Liver (tissue), 9 donors: ENCODE results near the gene ST8SIA3. TPM values are rescaled to one million over a fixed set of nuclear protein-coding genes. Genes with fewer than 3 reads are reported as not detected.

Source experiments
- DNase-seq: peaks from one replicate; pipeline ENCODE4 v3.0.0-alpha.2; 2017; ENCODE audit warnings: low spot score
- H3K27ac ChIP-seq, 2 donors: one replicate each; pipeline ENCODE4 v1.7.0; 2013; ENCODE audit warnings: inconsistent platforms in 2 of 2, low read length in 2 of 2, control low read depth in 1 of 2, low read depth in 1 of 2, mild to moderate bottlenecking in 1 of 2
- H3K27me3 ChIP-seq, 4 donors: one replicate each; pipeline versions ENCODE4 v1.6.1 to v1.7.0; 2013; ENCODE audit warnings: low read length in 3 of 4, inconsistent platforms in 1 of 4, mild to moderate bottlenecking in 1 of 4, moderate library complexity in 1 of 4; ENCODE audit not compliant: control insufficient read depth in 4 of 4, insufficient read depth in 4 of 4
- H3K36me3 ChIP-seq, 4 donors: one replicate each; pipeline versions ENCODE4 v1.6.1 to v1.7.0; 2013; ENCODE audit warnings: low read length in 3 of 4, mild to moderate bottlenecking in 3 of 4, low read depth in 1 of 4, moderate library complexity in 1 of 4; ENCODE audit not compliant: control insufficient read depth in 4 of 4, insufficient read depth in 3 of 4
- H3K4me1 ChIP-seq, 4 donors: one replicate each; pipeline versions ENCODE4 v1.6.1 to v1.7.0; 2013; ENCODE audit warnings: low read length in 3 of 4, mild to moderate bottlenecking in 3 of 4, moderate library complexity in 1 of 4; ENCODE audit not compliant: control insufficient read depth in 4 of 4, insufficient read depth in 4 of 4
- H3K4me3 ChIP-seq, 3 donors: one replicate each; pipeline versions ENCODE4 v1.6.1 to v1.7.0; 2013; ENCODE audit warnings: low read length in 3 of 3, control low read depth in 1 of 3, low read depth in 1 of 3, mild to moderate bottlenecking in 1 of 3
- H3K9ac ChIP-seq, 2 donors: one replicate each; pipeline ENCODE4 v1.7.0; 2013; ENCODE audit warnings: low read length in 2 of 2, mild to moderate bottlenecking in 2 of 2, moderate library complexity in 2 of 2, control low read depth in 1 of 2, low read depth in 1 of 2
- H3K9me3 ChIP-seq, 4 donors: one replicate each; pipeline versions ENCODE4 v1.6.1 to v1.7.0; 2013; ENCODE audit warnings: low read length in 3 of 4; ENCODE audit not compliant: control insufficient read depth in 4 of 4
- EGR1 ChIP-seq, 2 donors: IDR thresholded peaks; 2 replicates each; pipeline ENCODE4 v1.6.1; 2016 to 2018; ENCODE audit warnings: antibody characterized with exemption in 2 of 2, low read depth in 2 of 2
- FOXA1 ChIP-seq: IDR thresholded peaks from 2 replicates; pipeline ENCODE4 v1.6.1; 2016; ENCODE audit warnings: antibody characterized with exemption
- FOXA2 ChIP-seq: IDR thresholded peaks from 2 replicates; pipeline ENCODE4 v1.6.1; 2016; ENCODE audit warnings: antibody characterized with exemption
- GABPA ChIP-seq, 2 donors: IDR thresholded peaks in 1 of 2; conservative IDR thresholded peaks in 1 of 2; 2 replicates each; pipeline ENCODE4 v1.6.1; 2016; ENCODE audit warnings: antibody characterized with exemption in 2 of 2, mild to moderate bottlenecking in 1 of 2, moderate library complexity in 1 of 2
- HNF4G ChIP-seq: IDR thresholded peaks from 2 replicates; pipeline ENCODE4 v1.6.1; 2016; ENCODE audit warnings: antibody characterized with exemption
- JUND ChIP-seq, 2 donors: IDR thresholded peaks; 2 replicates each; pipeline ENCODE4 v1.6.1; 2016; ENCODE audit warnings: antibody characterized with exemption in 2 of 2
- MAX ChIP-seq: IDR thresholded peaks from 2 replicates; pipeline ENCODE4 v1.6.1; 2016; ENCODE audit warnings: antibody characterized with exemption
- NR2F2 ChIP-seq: IDR thresholded peaks from 2 replicates; pipeline ENCODE4 v1.6.1; 2016; ENCODE audit warnings: antibody characterized with exemption
- RAD21 ChIP-seq, 2 donors: IDR thresholded peaks; 2 replicates each; pipeline ENCODE4 v1.6.1; 2016; ENCODE audit warnings: antibody characterized with exemption in 2 of 2, mild to moderate bottlenecking in 2 of 2
- REST ChIP-seq: IDR thresholded peaks from 2 replicates; pipeline ENCODE4 v1.6.1; 2016; ENCODE audit warnings: antibody characterized with exemption, mild to moderate bottlenecking
- RXRA ChIP-seq, 2 donors: IDR thresholded peaks; 2 replicates each; pipeline ENCODE4 v1.6.1; 2017 to 2018; ENCODE audit warnings: antibody characterized with exemption in 2 of 2, mild to moderate bottlenecking in 1 of 2
- SP1 ChIP-seq: IDR thresholded peaks from 2 replicates; pipeline ENCODE4 v1.6.1; 2018; ENCODE audit warnings: antibody characterized with exemption, mild to moderate bottlenecking
- YY1 ChIP-seq: IDR thresholded peaks from 2 replicates; pipeline ENCODE4 v1.6.1; 2016; ENCODE audit warnings: antibody characterized with exemption, mild to moderate bottlenecking
- ZBTB33 ChIP-seq: IDR thresholded peaks from 2 replicates; pipeline ENCODE4 v1.6.1; 2016; ENCODE audit warnings: antibody characterized with exemption
- WGBS: extraction: QIAGEN DNeasy Blood & Tissue Kit; methylation state at CpG from one replicate; pipeline ENCODE4 v1.1.7; 2013; 5-methylcytosine and 5-hydroxymethylcytosine counted together
- polyA plus RNA-seq, 2 donors: library from polyadenylated mRNA; stranded (reverse) in 1 of 2; unstranded in 1 of 2; fragments of 200-250 nt in 1 of 2; fragments of >200 nt in 1 of 2; fragmentation: Nextera tagmentation in 1 of 2; extraction: Ambion mirVana in 1 of 2; gene quantifications; one replicate each; pipeline versions ENCODE4 v1.2.1 to v1.2.3, GENCODE V29; 2013 to 2015
- total RNA-seq, 2 donors: library from RNA; depleted of rRNA; stranded (reverse); fragments of >200 nt; gene quantifications; one replicate each; pipeline ENCODE4 v1.2.3, GENCODE V29; 2014
- TF ChIP-seq, protein P1 (sequence below): IDR thresholded peaks from 2 replicates; pipeline ENCODE4 v1.6.1; 2016; ENCODE audit warnings: antibody characterized with exemption
- donor health status: healthy.
- donor health status: healthy.
- donor health status: healthy.
- donor health status: healthy.
- donor health status: healthy.

ST8SIA3 gene
- total and polyA plus RNA-seq, 4 donors, result under 0.01 to 3.0 (median 0.32) TPM

DNA sequence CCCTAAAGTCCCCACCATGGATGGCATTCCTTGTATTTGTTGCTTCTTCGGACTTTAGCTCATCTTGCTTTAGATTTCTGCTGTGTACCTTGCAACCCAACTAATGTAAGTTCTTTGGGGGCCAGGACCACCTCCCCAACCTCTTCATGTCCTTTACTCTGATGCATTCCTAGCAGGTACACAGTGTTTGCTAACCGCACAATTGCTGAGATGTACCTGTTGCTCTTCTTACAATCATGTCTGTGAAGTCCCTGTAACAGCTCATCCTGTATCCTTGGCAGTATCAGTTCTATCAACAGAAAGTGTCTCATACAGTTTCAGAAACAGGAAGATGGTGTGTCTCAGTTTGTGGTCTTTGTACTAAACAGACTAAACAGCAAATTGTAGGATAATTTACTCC is 24.1 kb downstream of the ST8SIA3 start:
- WGBS, result 74% methylated on average over 2 of the region's 2 CpGs
- TF ChIP-seq FOXA1, result no peak
- no peak for TF ChIP-seq NR2F2
- no peak for TF ChIP-seq HNF4G
- no peak for TF ChIP-seq RXRA (IDR thresholded peaks at IDR 0.05)
- no peak for TF ChIP-seq MAX
- no peak for TF ChIP-seq JUND (IDR thresholded peaks at IDR 0.05)
- no peak for TF ChIP-seq EGR1 (IDR thresholded peaks at IDR 0.05; ENCODE audit: low read depth in 2 of 2)
- H3K9ac ChIP-seq, result no peak overlapping the region
- DNase-seq, result no peak
- H3K4me3 ChIP-seq, result no peak overlapping the region
- no peaks in the 10 kb centered on the region for H3K27me3 ChIP-seq
- H3K27ac ChIP-seq, result no peak overlapping the region
- H3K36me3 ChIP-seq, result no peaks in the 10 kb centered on the region
- no peaks in the 10 kb centered on the region for H3K4me1 ChIP-seq
- H3K9me3 ChIP-seq, result no peaks in the 10 kb centered on the region

DNA sequence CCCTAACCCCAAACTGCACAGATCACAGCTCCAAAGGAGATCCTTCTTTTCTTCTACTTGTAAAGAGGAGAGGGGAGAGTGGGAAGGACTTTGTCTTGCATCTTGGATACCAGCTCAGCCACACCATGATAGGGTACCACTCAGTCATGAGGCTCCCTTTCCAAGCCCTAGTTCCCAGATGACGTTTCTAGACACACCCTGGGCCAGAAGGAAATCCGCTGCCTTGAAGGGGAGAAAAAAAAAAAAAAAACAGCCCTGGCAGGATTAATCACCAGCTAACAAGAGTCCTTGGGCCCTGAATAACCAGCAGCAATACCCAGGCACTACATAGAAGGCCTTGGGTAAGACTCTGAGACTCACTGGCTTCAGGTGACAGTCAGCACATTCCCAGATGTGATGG is 36.9 kb downstream of the ST8SIA3 start:
- H3K27ac ChIP-seq, result no peak overlapping the region
- TF ChIP-seq RAD21 (IDR thresholded peaks at IDR 0.05) (no peak), GABPA (IDR thresholded peaks at IDR 0.05 in 1 of 2, conservative IDR thresholded peaks at IDR 0.05 in 1 of 2) (no peak), RXRA (IDR thresholded peaks at IDR 0.05) (no peak), HNF4G (no peak), YY1 (no peak), FOXA2 (no peak), ZBTB33 (no peak), MAX (no peak), JUND (IDR thresholded peaks at IDR 0.05) (no peak), SP1 (no peak), REST (no peak)
- TF ChIP-seq, protein P1, sequence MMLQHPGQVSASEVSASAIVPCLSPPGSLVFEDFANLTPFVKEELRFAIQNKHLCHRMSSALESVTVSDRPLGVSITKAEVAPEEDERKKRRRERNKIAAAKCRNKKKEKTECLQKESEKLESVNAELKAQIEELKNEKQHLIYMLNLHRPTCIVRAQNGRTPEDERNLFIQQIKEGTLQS, result no peak
- no peak for DNase-seq
- peaks cover 0 to 6% (median 0%) of the 10 kb centered on the region in 4 donors for H3K4me1 ChIP-seq
- H3K9ac ChIP-seq, result no peak overlapping the region
- H3K36me3 ChIP-seq, result no peaks in the 10 kb centered on the region
- no peaks in the 10 kb centered on the region for H3K27me3 ChIP-seq
- 84% methylated on average over 2 of the region's 2 CpGs for WGBS
- no peak overlapping the region for H3K4me3 ChIP-seq
- H3K9me3 ChIP-seq, result no peaks in the 10 kb centered on the region
